Activated CD4-positive, alpha-beta T cell treated with anti-CD3 and anti-CD28 coated beads, Interleukin-2, amount 50 U/mL, for 16 hours (primary cell): ENCODE measurements around the gene TRIM8.
A peak's percentile ranks its signal among the peaks of the same experiment; 100 is the strongest.
"Not testable (repeated sequence)": the region's sequence is repeated elsewhere in the genome, so short reads cannot be mapped to it uniquely, and the experiment has no call there.

Experiments used
- DNase-seq: peaks from one replicate; pipeline ENCODE4 v3.0.0-alpha.2; 2020

TRIM8 gene

DNA sequence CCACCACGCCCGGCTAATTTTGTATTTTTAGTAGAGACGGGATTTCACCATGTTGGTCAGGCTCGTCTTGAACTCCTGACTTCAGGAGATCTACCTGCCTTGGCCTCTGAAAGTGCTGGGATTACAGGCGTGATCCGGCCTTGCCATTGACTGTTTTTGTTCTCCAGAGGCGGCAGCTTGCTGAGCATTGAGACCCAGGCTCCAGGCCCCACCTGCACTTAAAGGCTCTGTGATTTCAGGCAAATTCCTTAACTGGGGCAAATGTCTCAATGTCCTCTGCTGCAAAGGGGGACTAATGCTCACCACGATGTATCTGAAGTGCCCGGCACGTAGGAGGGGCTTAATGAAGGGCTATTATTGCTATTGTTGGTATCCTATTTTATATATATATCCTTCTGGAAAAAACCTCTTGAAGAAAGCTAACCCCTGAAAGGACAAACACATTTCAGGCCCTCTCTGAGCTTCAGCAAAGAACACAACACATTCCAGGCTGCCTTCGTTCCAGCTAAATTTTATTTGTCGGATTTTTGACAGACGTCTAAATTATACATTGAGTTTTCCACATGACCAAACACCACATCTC lies 29.0 kb downstream of the TRIM8 start:
- no peak for DNase-seq

DNA sequence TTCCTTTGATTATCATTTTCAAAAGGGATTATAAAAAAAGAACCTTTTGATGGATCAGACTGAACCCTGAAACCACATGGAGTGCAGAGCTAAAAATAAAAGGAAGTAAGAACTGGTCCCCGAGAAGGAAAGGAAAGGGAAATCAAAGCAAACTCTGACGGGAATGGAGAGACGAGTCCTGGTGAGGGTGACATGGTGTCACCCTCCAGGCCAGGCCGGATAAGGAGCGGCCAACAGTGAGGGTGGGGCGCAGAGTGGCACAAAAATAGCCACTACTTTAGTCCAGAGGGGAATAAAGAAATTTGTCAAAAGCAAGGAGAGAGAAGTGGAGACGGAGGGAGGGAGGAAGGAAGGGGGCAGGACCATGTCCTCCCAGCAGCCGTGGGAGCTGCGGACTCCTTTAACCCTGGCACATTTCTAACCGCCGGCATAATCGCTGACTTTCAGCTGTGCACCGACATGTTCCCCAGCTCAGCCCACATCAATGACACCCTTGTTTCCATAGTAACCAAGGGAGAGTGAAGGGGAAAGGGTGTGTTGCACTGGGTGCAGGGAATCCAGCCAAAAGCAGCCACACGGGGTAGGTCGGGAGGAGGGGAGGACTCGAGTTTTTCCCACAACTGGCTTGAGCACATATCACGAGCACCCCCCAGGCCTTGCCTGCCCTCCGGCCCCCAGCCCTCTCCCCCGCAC lies 29.7 kb downstream of the TRIM8 start:
- peak; percentile 76 for DNase-seq

DNA sequence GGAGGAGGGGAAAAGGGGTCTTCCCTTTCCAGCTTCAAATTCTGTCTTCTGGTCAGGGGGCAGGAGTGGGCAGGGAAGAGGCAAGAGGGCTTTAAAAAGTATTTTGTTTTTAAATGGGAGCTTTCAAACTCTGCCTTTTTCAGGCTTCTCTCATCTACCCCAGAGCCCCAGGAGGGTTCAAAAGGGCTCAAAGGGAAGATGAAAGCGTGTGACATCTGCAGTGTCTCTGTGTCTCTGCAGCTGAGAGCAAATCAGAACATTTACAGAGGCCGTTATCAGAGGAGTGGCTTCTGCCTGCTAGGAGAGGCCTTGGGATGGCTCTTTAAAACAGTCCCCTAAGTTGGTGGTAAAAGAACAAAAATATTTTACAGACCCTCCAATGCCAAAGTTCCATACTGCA lies 30.3 kb downstream of the TRIM8 start:
- DNase-seq, result no peak

DNA sequence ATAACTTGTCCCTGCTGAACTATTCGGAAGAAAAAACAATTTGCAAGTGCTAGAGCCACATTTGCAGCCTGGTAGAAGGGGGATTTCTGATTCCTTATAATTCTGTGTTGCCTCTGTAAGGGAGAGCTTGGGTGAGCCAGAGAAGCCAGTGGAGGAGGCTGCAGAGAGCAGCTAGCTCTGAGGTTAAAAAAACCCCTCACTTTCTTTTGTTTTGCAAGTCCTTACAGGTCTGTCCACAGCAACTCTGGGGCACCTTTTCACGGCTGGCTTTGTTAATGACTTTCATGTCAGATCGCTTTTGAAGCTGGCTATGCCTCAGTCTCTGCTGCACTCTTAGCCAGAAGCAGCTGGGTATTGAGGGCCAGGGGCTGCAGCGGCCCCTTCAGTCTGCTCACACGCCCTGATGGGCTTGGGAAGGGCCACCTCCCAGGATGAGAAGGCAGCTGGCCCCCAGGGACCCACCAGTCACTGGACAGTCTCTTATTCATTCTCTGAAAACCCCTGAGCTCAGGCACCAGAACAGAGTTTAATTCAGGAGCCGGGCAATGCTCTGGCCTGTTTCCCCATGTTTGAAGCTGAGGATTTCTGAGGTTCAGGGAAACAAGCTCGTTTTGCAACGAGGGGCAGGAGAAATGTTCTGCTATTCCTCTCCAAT lies 30.9 kb downstream of the TRIM8 start:
- DNase-seq, result no peak

DNA sequence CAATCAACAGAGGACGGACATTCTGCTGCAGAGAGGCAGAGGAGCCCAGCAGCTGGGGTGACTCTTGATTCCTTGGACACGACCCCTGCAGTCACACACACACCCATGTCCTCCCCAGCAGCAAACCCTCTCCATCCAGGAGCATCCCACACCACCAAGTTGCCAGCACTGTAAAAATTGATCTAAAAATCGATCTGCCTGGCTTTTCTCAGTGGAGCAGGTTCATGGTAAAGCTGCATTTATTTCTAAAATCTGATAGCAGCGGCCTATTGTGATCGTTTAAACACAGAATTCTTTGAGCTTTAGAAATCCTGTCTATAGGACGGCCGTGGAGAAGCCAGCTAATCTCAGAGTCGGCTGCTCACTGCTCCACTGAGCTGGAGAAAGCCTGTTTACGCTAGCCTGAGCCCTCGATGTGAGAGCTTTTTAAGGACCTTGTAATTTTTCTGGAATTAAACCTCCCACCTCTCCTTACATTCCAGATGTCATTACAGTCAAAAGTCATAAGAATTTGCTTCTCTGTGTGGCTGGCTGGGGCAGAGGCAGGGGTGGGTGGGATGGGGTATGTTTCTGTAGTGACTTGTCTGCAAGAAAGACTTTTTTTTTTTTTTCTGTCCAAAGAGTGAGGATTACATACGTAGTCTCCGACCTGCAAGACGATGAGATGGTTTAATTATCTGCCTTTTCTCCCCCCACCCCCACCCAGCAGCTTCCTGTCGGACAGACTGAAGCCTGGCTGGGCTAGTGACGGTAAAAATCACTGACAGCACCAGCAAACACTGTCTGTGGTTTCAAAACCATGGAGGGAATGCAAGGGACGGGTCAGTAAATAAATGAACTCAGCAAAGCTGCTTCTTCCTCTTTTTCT lies 31.6 kb downstream of the TRIM8 start:
- no peak for DNase-seq

DNA sequence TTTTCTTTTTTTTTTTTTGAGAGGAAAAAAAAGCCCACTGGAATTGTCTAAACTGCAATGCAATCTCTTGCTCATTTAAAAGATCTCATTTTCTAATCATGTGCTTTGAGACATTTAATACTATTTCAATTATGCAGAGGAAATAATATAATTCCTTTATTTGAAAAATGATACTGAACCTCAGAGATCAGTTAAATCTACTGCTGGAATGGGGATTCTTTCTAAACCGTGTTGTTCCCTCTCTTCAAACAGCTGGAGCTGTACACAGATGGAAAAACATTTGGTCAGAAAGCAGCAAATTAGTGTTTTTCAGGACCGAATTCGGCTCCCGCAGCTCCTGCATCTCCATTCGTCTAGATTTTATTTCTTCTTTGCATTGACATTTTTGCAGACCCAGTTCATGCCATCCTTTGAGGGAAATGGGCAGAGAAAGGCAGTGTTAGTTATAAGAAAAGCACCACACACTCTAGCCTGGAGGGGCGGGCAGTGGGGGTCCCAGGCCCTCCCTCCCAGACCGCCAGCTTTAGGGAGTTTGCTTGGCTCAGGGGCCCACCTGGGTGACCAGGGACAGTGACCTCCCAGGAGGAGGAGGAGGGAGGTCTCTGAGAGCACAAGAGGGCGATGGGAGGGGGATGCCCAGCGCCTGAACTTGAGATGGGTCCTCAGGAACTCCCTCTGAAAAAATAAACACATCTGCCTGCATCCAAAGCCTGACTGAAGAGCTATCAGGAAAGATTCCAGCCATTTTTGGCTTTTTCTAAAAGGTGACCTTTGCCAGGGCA lies 32.4 kb downstream of the TRIM8 start:
- no peak for DNase-seq

DNA sequence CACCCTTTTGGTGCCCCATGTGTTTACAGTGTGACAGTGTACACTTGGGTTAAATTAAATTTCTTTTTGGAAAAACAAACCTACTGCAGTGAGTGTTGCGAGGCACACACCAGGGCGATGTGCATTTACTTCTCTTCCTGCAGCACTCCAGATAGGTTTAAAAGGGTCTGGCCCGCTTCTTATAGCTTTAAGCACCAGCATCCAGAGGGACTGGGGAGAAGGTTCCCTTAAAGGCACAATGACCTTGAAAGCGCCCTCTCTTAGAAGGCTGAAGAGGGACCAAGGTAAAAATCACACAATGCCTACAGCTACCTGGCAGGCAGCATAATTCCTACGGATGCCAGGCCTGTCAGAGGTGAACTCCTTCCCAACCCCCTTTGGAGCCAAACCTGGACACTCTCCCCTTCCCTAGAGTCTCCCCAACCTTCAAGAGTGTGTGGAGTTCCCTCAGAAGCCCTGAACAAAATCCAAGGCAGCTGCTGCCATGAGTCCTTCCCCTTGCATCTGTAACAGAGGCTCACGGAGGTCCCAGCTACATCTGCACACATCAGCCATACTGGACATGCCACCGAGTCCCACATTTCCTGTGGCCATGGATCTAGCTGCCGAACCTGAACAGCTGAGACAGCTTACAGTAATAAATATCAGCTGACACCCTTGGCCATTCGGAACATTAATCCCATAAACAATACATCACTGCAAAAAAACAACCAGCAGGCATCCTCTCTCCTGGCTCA lies 33.2 kb downstream of the TRIM8 start:
- DNase-seq, result no peak

DNA sequence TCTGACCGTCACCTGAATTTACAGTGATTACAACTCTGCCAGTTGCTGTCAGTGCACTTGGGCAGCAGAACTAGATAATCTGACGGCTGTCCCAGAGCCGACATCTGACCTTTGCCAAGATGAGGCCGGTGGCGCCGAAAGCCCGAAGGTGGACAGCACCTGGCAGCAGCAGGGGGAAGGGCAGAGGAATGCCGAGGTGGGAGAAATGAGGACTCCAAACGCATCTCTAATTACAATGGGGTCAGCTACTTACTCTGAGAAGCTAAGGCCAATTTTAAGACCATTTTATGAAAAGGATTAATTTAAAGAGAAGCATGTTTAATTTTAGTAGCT lies 33.8 kb downstream of the TRIM8 start:
- no peak for DNase-seq

DNA sequence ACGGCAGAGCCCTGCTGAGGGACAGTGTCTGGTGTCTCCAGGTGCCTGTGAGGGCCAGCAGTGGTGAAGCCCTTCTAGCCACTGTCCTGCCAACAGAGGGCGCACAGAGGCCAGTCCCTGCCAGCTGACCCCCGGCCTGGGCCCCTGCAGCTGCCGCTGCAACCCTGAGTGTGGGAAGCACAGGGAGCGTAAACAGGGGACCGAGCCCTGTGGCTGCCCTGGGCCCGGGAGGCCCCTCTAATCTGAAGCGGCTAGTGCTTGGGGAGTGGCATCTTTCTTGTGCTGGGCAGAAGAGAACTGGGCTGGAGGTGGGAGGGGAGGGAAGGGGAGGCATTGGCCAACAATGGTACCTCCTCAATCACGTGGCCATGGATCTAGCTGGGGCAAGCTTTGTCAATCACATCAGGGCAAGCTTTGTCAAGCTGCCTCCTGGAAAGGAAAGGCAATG lies 34.6 kb downstream of the TRIM8 start:
- peak; percentile 25 for DNase-seq

DNA sequence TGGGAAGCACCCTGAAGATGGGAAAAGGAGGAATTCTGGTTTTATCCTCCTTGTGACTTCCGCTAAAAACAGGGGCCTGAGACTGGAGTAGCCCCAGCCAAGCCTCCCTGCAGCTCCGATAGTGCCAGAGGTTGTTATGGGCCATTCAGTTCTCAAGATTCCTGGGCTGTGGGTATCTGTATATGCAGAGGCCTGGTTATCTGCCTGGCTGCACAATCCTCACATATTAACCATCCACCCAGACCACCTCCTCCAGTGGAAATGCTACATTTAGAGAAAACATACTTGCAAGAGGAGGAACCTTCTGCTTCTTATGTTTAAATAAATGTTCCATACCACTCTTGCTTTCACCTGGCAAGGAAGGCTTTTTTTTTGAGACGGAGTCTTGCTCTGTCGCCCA lies 35.3 kb downstream of the TRIM8 start:
- no peak for DNase-seq

DNA sequence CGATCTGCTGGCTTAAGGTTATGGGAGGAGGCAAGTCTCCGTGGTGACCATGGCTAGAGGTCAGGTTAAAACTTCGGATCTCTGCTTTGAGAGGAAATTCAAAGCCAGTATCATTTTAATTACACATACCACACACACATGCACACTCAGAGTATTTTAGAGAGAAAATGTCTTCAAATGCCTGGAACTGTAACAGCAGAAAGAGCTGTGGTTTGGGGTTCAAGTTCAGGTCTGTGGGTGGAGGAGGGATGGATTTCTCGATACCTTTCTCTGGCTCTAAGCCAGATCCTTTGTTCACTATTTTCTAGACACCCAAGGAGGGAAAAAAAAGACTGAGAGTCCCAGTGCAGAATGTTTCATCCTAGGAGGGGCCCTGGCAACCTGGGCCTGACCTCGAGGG lies 37.4 kb downstream of the TRIM8 start:
- DNase-seq, result no peak

DNA sequence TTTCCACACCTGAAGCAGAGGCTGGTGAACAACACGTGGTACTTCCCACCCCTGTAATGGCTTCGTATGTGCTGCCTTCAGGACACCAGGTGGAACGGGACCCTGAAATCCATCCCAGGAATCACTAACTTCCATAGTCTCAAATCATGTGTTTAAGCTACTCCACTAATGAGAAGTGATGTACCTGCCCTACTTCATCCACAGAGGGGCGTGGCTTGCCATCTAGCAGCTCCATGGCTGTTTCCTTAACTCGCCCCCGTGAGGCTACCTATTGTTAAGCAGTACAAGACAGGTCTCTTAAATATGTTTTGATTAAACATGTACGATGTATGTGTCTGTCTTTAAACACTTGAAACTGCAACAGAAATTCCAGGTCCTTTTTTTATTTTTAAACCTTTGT lies 38.1 kb downstream of the TRIM8 start:
- no peak for DNase-seq

DNA sequence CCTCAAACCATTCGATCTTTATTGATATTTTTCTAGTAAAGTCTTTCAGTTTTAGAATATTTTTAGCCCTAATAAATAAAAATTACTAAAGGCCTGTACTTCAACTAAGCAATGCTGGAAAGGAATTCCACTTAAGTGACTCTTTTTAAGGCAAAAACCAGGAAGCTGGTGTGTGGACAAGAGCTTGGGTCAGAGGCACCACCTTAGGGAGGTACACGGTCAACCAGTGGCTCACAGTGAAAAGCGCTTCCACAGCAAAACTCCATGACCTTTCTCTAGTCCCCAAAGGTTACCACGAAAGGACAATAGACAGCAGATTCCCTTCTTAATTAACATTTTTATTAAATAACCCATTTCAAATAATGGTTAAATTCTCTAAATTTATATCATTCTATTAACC lies 38.7 kb downstream of the TRIM8 start:
- DNase-seq, result no peak

DNA sequence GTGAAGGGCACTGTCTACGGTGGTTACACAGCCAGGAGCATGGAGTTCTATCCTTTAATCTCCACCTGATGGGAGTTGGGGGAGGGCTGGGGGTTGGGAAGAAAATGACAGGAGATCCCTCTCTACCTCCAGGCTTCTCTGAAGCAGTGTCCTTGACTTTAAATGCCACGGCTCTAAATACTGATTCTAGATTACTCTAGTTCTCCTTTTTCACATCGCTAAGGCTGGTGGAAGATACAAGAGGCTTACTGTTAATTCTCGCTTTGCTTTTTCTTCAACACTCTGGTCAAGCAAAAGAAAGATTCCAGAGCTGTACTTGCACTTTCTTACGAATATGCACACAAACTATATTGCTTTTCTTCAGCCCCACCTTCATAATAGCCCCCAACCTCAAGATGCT lies 39.5 kb downstream of the TRIM8 start:
- no peak for DNase-seq

DNA sequence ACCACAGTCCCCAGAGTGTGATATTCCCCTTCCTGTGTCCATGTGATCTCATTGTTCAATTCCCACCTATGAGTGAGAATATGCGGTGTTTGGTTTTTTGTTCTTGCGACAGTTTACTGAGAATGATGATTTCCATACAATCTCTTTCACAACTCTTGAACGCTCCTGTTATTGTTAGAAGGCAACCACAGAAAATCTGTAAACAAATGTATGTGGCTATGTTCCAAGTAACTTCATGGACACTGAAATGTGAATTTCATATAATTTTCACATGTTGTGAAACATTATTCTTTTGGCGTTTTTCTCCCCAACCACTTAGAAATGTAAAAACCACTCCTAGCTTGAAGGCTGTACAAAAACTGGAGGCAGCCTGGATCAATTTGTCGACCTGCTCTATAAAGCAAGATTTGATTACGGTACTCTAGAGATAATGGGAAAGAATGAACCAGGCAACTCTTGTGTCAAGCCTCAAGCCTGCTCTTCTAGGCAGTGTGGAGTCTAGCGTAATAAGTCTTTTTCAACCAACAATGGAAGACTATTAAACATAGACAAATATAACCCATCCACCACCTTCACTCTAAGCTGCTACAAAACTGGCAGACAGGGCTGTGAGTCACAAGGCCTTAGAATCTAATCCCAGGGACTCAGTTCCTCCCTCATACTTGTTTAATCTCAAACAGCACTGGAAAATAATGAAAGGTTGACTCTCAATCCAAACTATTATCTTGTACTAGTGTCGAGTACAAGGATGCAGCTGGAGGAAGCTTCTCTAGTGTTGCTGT lies 47.2 kb downstream of the TRIM8 start:
- no peak for DNase-seq

DNA sequence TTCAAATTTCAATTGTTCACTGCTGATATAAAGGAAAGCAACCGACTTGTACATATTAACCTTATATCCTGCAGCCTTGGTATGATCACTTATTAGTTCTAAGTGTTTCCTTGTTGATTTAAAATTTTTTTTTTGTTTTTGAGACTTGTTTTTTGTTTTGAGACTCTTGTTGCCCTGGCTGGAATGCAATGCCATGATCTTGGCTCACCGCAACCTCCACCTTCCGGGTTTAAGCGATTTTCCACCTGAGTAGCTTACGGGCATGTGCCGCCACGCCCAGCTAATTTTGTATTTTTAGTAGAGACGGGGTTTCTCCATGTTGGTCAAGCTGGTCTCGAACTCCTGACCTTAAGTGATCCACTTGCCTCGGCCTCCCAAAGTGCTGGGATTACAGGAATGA lies 51.1 kb downstream of the TRIM8 start:
- not testable (repeated sequence) for DNase-seq

DNA sequence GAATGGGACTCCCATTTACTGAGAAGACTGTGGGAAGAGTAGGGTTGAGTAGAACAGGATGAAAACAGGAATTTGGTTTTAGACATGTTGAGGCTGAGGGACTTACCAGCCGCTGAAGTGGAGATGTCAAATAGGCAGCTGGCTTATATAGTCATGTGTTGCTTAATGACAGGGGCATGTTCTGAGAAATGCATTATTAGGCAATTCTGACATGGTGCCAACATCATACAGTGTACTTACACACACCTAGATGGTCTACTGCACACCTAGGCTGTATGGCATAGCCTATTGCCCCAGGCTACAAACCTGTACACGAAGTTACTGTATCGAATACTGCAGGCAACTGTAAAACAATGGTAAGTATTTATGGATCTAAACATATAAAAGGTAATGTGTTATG lies 52.5 kb downstream of the TRIM8 start:
- DNase-seq, result no peak

DNA sequence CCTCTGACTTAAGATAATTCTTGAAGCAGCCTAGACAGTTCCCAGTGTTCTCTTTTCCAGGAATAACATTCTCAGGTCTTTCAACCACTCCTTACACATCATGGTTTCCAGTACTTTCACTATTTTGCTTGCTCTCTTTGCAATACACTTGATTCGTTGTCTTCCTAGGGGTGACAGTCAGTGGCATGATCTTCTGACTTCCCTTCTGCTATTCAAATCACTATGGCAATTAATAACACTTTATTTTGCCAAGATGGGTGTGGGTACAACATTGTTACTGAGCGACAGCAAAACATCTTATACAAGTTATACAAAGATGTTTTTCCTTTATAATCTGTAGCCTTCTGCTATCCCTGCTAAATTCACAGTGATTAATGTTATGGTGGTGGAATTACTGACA lies 54.6 kb downstream of the TRIM8 start:
- DNase-seq, result no peak

DNA sequence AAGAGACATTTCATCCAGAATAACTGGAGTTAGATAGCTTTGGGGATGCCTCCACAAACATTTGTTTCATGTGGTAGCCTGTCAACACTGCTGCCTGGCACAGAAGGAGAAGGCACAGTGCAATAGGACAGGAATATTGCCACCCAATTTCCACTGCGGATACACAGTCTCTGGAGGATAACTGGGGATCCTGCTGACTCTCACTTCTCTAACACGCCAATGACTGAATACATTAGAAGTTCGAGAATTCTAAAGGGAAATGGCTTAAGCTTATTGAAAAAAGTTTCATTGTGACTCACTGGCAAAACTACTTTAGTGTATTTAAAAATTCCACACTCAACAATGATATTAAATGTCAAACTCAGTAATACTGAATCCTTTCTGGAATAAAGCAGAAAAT lies 57.0 kb downstream of the TRIM8 start:
- no peak for DNase-seq

DNA sequence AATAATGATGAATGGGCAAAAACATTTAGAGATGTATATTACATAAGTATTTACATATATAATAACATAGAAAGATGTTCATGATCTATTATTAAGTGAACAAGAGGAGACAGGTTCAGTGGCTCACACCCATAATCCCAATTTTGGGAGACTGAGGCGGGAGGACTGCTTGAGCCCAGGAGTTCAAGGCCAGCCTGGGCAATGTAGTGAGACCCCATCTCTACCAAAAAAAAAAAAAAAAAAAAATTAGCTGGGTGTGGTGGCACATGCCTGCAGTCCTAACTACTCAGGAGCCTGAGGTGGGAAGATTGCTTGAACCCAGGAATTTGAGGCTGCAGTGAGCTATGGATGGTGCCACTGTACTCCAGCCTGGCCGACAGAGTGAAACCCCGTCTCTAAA lies 57.5 kb downstream of the TRIM8 start:
- DNase-seq, result no peak

DNA sequence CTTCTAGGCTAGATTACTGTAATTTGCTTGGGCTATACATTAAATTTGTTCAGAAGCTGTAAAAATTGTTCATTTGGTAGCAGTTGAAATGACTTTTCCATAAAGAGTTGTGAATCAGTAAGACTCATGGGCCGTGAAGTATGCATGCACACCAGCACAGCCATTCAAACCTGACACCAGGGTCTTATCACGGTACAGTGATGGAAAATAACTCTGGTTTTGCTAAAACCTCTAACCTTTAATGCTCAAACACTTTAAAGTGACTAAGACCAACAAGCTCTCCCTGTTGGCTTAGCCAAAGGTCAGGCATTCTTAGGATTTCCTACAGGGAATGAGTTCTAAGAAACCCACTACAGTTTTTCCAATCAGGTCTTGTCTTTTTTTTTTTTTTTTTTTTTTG lies 58.5 kb downstream of the TRIM8 start:
- no peak for DNase-seq
